Heart left ventricle (tissue), 16 donors: Measurements from ENCODE around the gene PRKN. TPM values are rescaled to one million over a fixed set of nuclear protein-coding genes. Genes with fewer than 3 reads are reported as not detected.

Source experiments
- ATAC-seq, 4 donors: fragments of 200-7000 bp; cut with Tn5 transposase; one replicate each; pipeline ENCODE4 v1.9.1; 2020 to 2022; ENCODE audit warnings: moderate library complexity in 4 of 4, mild to moderate bottlenecking in 3 of 4, moderate number of reproducible peaks in 1 of 4
- DNase-seq, 5 donors: peaks; one replicate each; pipeline ENCODE4 v3.0.0-alpha.2; 2020
- H3K27ac ChIP-seq, 12 donors: fragments of 200-600 bp; sonication (generic) in 4 of 12; one replicate each; pipeline versions ENCODE4 v1.5.0 to v1.8.0; 2016 to 2022; ENCODE audit warnings: mild to moderate bottlenecking in 2 of 12
- H3K27me3 ChIP-seq, 9 donors: fragments of 200-600 bp; sonication (generic) in 2 of 9; one replicate each; pipeline versions ENCODE4 v1.5.1 to v1.8.0; 2016 to 2022; ENCODE audit warnings: mild to moderate bottlenecking in 3 of 9
- H3K36me3 ChIP-seq, 9 donors: fragments of 200-600 bp; sonication (generic) in 2 of 9; one replicate each; pipeline versions ENCODE4 v1.5.0 to v1.8.0; 2018 to 2022; ENCODE audit warnings: mild to moderate bottlenecking in 2 of 9
- H3K4me1 ChIP-seq, 12 donors: fragments of 200-600 bp; sonication (generic) in 4 of 12; one replicate each; pipeline versions ENCODE4 v1.5.0 to v1.8.0; 2016 to 2022; ENCODE audit warnings: mild to moderate bottlenecking in 3 of 12
- H3K4me3 ChIP-seq, 12 donors: fragments of 200-600 bp; sonication (generic) in 4 of 12; one replicate each; pipeline versions ENCODE4 v1.5.0 to v1.8.0; 2017 to 2022; ENCODE audit warnings: mild to moderate bottlenecking in 9 of 12, moderate library complexity in 4 of 12
- H3K9me3 ChIP-seq, 12 donors: fragments of 200-600 bp; sonication (generic) in 4 of 12; one replicate each; pipeline versions ENCODE4 v1.5.0 to v1.8.0; 2016 to 2022; ENCODE audit warnings: mild to moderate bottlenecking in 1 of 12
- CTCF ChIP-seq, 12 donors: fragments of 200-600 bp; sonication (generic) in 4 of 12; IDR thresholded peaks; one replicate each; pipeline versions ENCODE4 v1.5.0 to v1.8.0; 2018 to 2022; ENCODE audit warnings: antibody characterized with exemption in 12 of 12, mild to moderate bottlenecking in 5 of 12
- POLR2A ChIP-seq, 2 donors: fragments of 450-650 bp; IDR thresholded peaks; one replicate each; pipeline ENCODE4 v1.6.1; 2017; ENCODE audit warnings: antibody characterized with exemption in 2 of 2, mild to moderate bottlenecking in 2 of 2, moderate library complexity in 2 of 2
- WGBS, 4 donors: extraction: QIAGEN DNeasy Blood & Tissue Kit in 2 of 4; methylation state at CpG; one replicate each; pipeline versions ENCODE4 v1.1.5 to v1.1.7; 2013 to 2018; 5-methylcytosine and 5-hydroxymethylcytosine counted together
- intact Hi-C, 10 donors: fragments of 100-400 bp; cut with DNase I; formaldehyde crosslinking; loops; one replicate each; pipeline versions ENCODE4 v1.11.1 to v1.14.2; 2022
- polyA plus RNA-seq, 2 donors: library from polyadenylated mRNA; stranded (reverse); fragments of 200-250 nt; gene quantifications; one replicate each; pipeline ENCODE4 v1.2.3, GENCODE V29; 2013
- total RNA-seq, 9 donors: library from RNA; depleted of rRNA in 2 of 9; stranded (reverse); fragments of >200 nt in 2 of 9; fragmentation: NEBNext Ultra II Directional in 3 of 9; extraction: Animal tissue kit (Norgen Biotek cat#: 25700) in 3 of 9; gene quantifications; one replicate each; pipeline versions ENCODE4 v1.1.0 to v1.2.4, GENCODE V29; 2016 to 2023
- donor health status: ischemic (EF 13 %, LVEDD 7.1; RV severe dilation, severe dysfunction).
- donor health status: healthy with polysubstance abuse.
- donor health status: DM: no; HTN: yes; CAD: no.
- donor health status: DM: no; HTN: no; CAD: no.
- donor health status: ischemic (EF 25% LVEDD 6.9; RV normal size, moderate dysfunction).
- donor health status: ischemic (EF 25% LVEDD 5.7; RV mildly dilated, moderate dysfunction).
- donor health status: healthy.
- donor health status: DM: yes; HTN: yes; CAD: no.
- donor health status: ischemic (EF 35%, LVEDD 5.7; RV mildly dilated, moderate dysfunction).
- donor health status: nonischemic (EF 11% LVEDD 7.7; RV severe dilation, severe dysfunction).
- donor health status: DM: yes; HTN: yes; CAD: no.
- donor health status: PGD.
- donor health status: ischemic (EF 29% LVEDD 5.4; RV normal size, mild dysfunction).
- donor health status: nonischemic (EF 23%, LVEDD 6.1; RV moderate dilation, normal function).

Gene PRKN
- total and polyA plus RNA-seq, 11 donors = 3.4 to 32.5 (median 21.2) TPM

DNA sequence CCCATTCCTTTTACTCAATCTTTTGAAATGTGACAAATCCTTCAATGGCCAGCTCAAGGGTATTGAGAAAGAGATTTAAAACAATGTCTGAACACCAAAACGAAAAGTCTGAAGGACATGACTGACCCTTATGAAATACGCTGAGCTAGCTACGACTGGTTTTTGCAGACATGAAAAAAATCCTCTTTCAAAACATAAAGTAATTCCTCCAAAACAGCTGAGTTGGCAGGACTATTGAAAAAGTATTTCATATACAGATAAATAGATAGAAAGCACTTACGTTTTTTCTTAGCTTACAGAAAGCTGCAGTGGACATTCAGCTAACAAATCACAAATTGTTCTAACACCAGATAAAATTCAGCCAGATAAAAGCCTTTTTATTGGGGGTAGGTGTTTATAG is 751.0 kb downstream of the PRKN start:
- WGBS, 4 donors = 88 to 92% (median 91%) methylated on average over 4 of the region's 4 CpGs
- peaks cover 0 to 6% (median 0%) of the 10 kb centered on the region in 12 donors for H3K9me3 ChIP-seq
- no peak overlapping the region for H3K27ac ChIP-seq
- TF ChIP-seq CTCF (IDR thresholded peaks at IDR 0.05) (no peak), POLR2A (IDR thresholded peaks at IDR 0.05) (no peak)
- intact Hi-C loops = no loop called here
- no peaks in the 10 kb centered on the region for H3K4me1 ChIP-seq
- H3K4me3 ChIP-seq = no peak overlapping the region
- no peak for DNase-seq
- H3K27me3 ChIP-seq = no peaks in the 10 kb centered on the region
- no peaks in the 10 kb centered on the region for H3K36me3 ChIP-seq
- no peak for ATAC-seq

- intact Hi-C loops = no loop called here
- Histone ChIP-seq H3K9me3 (peaks cover 0 to 6% (median 0%) of the 10 kb centered on the region in 12 donors), H3K36me3 (no peaks in the 10 kb centered on the region), H3K4me1 (no peaks in the 10 kb centered on the region), H3K4me3 (no peak overlapping the region), H3K27me3 (no peaks in the 10 kb centered on the region), H3K27ac (no peak overlapping the region)
- ATAC-seq (peak in 1 of 4 donors; percentile 70), DNase-seq (no peak)
- no peak for TF ChIP-seq POLR2A (IDR thresholded peaks at IDR 0.05)
- no peak for TF ChIP-seq CTCF (IDR thresholded peaks at IDR 0.05)
- 40 to 48% (median 42%) methylated on average over 9 of the region's 9 CpGs for WGBS, 4 donors
These were observed 754.5 kb downstream of the PRKN start for GRCh38 chr6:161973064-161973463.

DNA sequence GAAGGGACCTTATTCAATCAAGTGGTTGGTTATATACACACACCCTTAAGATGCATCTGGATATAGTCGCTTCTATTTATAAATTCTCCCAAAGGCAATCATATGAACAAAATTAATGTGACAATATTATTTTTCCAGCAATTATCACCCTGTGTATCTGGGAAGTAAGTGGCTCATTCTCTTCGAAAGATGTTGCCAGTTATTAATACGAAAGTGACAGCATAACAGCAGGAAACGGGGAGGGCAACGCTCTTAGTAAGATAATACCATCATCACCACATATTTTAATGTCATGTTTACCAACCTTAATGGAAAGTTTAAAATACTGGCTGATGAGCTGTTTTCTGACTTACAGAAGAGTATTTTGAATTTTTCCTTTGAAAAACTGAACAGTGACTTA is 756.5 kb downstream of the PRKN start:
- no peaks in the 10 kb centered on the region for H3K4me1 ChIP-seq
- DNase-seq (no peak), ATAC-seq (no peak)
- intact Hi-C loops = no loop called here
- WGBS, 4 donors = 53 to 70% (median 63%) methylated on average over 5 of the region's 5 CpGs
- no peaks in the 10 kb centered on the region for H3K9me3 ChIP-seq
- no peaks in the 10 kb centered on the region for H3K27me3 ChIP-seq
- no peak overlapping the region for H3K4me3 ChIP-seq
- H3K27ac ChIP-seq = no peak overlapping the region
- no peaks in the 10 kb centered on the region for H3K36me3 ChIP-seq
- TF ChIP-seq POLR2A (IDR thresholded peaks at IDR 0.05) (no peak), CTCF (IDR thresholded peaks at IDR 0.05) (no peak)

DNA sequence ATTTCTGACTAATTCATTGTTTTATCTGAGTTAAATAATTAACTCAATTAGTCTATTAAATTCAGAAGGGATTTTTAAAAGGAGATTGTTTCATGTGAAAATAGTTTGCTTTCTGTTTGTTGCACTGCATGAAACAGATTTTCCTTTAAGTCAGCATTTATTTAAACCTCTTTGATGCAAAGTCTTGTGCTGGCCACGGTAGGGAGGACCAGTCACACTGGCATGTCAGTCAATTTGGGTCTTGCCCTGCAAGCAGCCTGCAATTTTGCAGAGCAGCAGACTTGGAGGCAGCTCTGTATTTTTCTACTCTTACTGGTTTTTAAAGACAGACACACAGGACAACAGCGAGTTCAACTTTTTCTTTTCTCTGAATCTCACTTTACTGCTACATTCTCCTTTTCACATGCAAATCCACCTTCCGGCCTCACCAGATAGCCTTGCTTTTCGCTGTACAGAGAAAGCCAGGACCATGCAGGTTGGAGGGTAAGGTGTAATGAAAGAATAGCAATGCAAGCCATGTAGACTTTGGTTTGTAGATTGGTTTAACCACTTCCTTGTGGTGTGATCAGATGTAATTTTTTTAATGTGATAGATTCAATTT is 763.8 kb downstream of the PRKN start:
- WGBS, 4 donors = 81 to 86% (median 82%) methylated on average over 4 of the region's 4 CpGs
- ATAC-seq (no peak), DNase-seq (no peak)
- Histone ChIP-seq H3K27ac (no peak overlapping the region), H3K36me3 (no peaks in the 10 kb centered on the region), H3K27me3 (no peaks in the 10 kb centered on the region), H3K4me3 (no peak overlapping the region), H3K9me3 (no peaks in the 10 kb centered on the region), H3K4me1 (no peaks in the 10 kb centered on the region)
- intact Hi-C loops = no loop called here
- TF ChIP-seq CTCF (IDR thresholded peaks at IDR 0.05) (no peak), POLR2A (IDR thresholded peaks at IDR 0.05) (no peak)
